HEK293T (cell line): ENCODE measurements around the gene CNGA3.
A peak's percentile ranks its signal among the peaks of the same experiment; 100 is the strongest.

Source experiments
- CTCF ChIA-PET: fragments of 350-600 bp; formaldehyde crosslinking; extraction: SDS; loops from one replicate; lab custom pipeline; 2021; ENCODE audit warnings: antibody characterized with exemption, inconsistent platforms; lab: Yijun Ruan, JAX
- POLR2A ChIA-PET: fragments of 350-600 bp; formaldehyde crosslinking; extraction: SDS; loops from one replicate; lab custom pipeline; 2020; ENCODE audit warnings: antibody characterized with exemption, inconsistent platforms; lab: Yijun Ruan, JAX
- DNase-seq: peaks from one replicate; pipeline ENCODE4 v3.0.0; 2012; ENCODE audit warnings: mixed read lengths; ENCODE audit errors: extremely low spot score
- ARNT ChIP-seq: fragments of 450-650 bp; IDR thresholded peaks from 2 replicates; pipeline ENCODE4 v1.6.1; 2017; ENCODE audit warnings: mild to moderate bottlenecking
- BHLHE40 ChIP-seq: fragments of 450-650 bp; IDR thresholded peaks from 2 replicates; pipeline ENCODE4 v1.6.1; 2016; ENCODE audit warnings: mild to moderate bottlenecking, moderate library complexity, borderline replicate concordance
- CTBP1 ChIP-seq: fragments of 450-650 bp; IDR thresholded peaks from 2 replicates; pipeline ENCODE4 v1.6.1; 2016; ENCODE audit warnings: borderline replicate concordance
- ELF4 ChIP-seq: fragments of 450-650 bp; IDR thresholded peaks from 2 replicates; pipeline ENCODE4 v1.6.1; 2017; ENCODE audit warnings: antibody characterized with exemption
- FOXA1 ChIP-seq: fragments of 450-650 bp; IDR thresholded peaks from 2 replicates; pipeline ENCODE4 v1.6.1; 2016; ENCODE audit warnings: mild to moderate bottlenecking
- FOXK2 ChIP-seq: fragments of 450-650 bp; IDR thresholded peaks from 2 replicates; pipeline ENCODE4 v1.6.1; 2016; ENCODE audit warnings: mild to moderate bottlenecking
- FOXM1 ChIP-seq: fragments of 450-650 bp; IDR thresholded peaks from 2 replicates; pipeline ENCODE4 v1.6.1; 2017; ENCODE audit warnings: mild to moderate bottlenecking, borderline replicate concordance
- HDGF ChIP-seq: fragments of 450-650 bp; IDR thresholded peaks from 2 replicates; pipeline ENCODE4 v1.6.1; 2017; ENCODE audit warnings: antibody characterized with exemption, borderline replicate concordance
- L3MBTL2 ChIP-seq: fragments of 450-650 bp; conservative IDR thresholded peaks from 2 replicates; pipeline ENCODE4 v1.6.1; 2016; ENCODE audit warnings: mild to moderate bottlenecking
- LEF1 ChIP-seq: fragments of 450-650 bp; IDR thresholded peaks from 2 replicates; pipeline ENCODE4 v1.6.1; 2017; ENCODE audit warnings: mild to moderate bottlenecking, borderline replicate concordance
- NFRKB ChIP-seq: fragments of 450-650 bp; IDR thresholded peaks from 2 replicates; pipeline ENCODE4 v1.6.1; 2016; ENCODE audit warnings: mild to moderate bottlenecking, moderate library complexity
- SP1 ChIP-seq: fragments of 450-650 bp; IDR thresholded peaks from 2 replicates; pipeline ENCODE4 v1.6.1; 2017
- SUZ12 ChIP-seq: fragments of 450-650 bp; IDR thresholded peaks from 2 replicates; pipeline ENCODE4 v1.6.1; 2016; ENCODE audit warnings: mild to moderate bottlenecking
- TARDBP ChIP-seq: fragments of 450-650 bp; IDR thresholded peaks from 2 replicates; pipeline ENCODE4 v1.6.1; 2016
- ZNF384 ChIP-seq: fragments of 450-650 bp; IDR thresholded peaks from 2 replicates; pipeline ENCODE4 v1.6.1; 2016
- TF ChIP-seq, protein P1 (sequence below): fragments of 450-650 bp; IDR thresholded peaks from 2 replicates; pipeline ENCODE4 v1.6.1; 2016

CNGA3 gene

DNA sequence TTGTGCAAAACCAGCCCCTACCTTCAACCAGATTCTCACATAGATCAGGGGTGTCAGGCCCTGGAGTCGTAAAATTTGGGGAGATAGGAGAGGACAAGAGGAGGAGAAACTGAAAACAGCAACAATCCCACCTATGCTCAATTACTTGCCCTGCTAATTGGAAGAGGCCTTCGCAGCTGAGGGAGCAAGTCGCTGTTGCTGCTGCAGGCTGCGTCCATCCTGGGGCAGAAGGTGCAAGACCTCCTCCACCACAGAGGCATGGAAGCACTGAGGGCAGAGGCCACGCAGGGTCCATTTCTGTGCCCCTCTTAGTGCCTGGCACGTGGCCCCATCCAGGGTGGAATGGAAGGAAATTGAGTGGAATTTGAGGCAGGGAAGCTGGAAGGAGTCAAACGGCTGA is 36.5 kb downstream of the CNGA3 start:
- no peak for DNase-seq
- TF ChIP-seq TARDBP, result no peak
- CTCF ChIA-PET, result no interaction called here
- POLR2A ChIA-PET, result no interaction called here

DNA sequence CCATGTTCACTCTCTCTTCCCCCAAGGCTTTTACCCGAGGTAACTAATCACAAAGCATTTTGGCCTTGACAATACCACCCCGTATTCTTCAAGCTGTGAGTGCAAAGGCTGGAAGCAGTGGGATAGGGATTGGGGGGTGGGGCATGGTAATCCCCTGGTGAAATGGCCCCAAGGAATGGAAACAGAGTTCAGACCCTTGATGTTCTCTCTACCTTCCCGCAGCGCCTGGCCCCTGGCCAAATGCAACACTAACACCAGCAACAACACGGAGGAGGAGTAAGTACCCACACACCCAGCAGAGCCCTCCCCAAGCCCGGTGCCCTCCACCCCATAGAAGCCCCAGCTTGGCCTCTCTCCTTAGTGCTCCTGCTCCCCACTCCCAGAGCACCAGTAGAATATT is 36.9 kb downstream of the CNGA3 start:
- TF ChIP-seq ZNF384 (no peak), FOXM1 (no peak), CTBP1 (no peak)
- POLR2A ChIA-PET, result no interaction called here
- DNase-seq, result no peak
- CTCF ChIA-PET, result no interaction called here

DNA sequence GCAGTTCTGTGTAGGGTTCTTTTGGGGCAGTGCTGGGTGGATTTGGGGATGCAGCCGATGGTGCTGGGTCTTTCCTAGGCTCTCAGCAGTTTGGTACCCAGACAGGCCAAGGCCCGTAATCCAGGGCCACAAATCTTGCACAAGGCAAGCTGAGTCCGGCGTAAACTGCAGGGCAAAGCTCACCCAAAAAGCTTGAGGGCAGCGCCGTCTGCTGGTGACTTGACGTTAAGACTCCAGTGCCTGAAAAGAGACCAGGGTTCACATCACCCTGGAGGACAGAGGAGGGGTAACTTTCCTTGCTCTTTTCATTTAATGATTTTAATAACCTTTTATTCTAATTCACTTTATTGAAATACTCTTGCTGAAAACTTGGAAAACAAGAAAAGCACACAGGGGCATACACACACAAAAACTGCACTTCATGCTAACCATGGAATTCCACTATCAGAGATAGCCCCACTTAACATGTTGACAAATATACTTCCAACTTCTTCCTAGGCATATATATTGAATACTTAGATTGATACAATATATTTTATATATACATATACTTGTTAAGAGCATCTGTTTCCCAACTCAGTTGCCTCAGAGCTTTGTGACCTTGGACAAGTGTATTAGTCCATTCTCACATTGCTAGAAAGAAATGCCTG is 38.9 kb downstream of the CNGA3 start:
- POLR2A ChIA-PET, result no interaction called here
- TF ChIP-seq SP1, result no peak
- TF ChIP-seq HDGF, result no peak
- no peak for TF ChIP-seq TARDBP
- no peak for TF ChIP-seq FOXA1
- TF ChIP-seq LEF1, result no peak
- TF ChIP-seq CTBP1, result no peak
- no peak for TF ChIP-seq ZNF384
- TF ChIP-seq, protein P1, sequence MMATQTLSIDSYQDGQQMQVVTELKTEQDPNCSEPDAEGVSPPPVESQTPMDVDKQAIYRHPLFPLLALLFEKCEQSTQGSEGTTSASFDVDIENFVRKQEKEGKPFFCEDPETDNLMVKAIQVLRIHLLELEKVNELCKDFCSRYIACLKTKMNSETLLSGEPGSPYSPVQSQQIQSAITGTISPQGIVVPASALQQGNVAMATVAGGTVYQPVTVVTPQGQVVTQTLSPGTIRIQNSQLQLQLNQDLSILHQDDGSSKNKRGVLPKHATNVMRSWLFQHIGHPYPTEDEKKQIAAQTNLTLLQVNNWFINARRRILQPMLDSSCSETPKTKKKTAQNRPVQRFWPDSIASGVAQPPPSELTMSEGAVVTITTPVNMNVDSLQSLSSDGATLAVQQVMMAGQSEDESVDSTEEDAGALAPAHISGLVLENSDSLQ, result no peak
- TF ChIP-seq FOXM1, result no peak
- TF ChIP-seq ARNT, result no peak
- TF ChIP-seq FOXK2, result no peak
- TF ChIP-seq L3MBTL2, result no peak
- TF ChIP-seq BHLHE40, result no peak
- DNase-seq, result peak; percentile 84
- CTCF ChIA-PET, result interaction anchor here (0.6 to 2.0 kb wide), 6 partner anchors 13 to 685 kb away, joined by 3 to 6 read pairs (median 4); no protein-coding TSS in a partner anchor

DNA sequence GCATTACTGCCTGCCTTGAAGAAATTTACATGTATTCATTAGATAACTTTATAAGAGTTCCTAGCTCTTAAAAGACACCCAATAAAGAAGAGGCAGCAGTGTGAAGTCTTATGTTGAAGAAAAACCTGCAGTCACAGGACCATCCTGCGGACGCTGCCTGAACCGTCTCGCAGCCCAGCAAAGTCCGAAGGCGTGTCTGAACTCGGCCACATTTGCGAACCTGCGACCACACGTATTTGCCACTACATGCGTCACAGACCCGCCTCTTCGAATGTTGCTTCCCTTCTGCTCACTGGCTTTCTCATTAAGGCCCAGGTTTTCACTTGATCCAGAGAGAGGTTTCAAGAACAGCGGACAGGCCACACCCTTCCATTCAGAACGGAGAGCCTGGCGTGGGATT is 41.2 kb downstream of the CNGA3 start:
- CTCF ChIA-PET, result interaction anchor here (1.1 kb wide), 1 partner anchor 580 kb away, joined by 3 read pairs; no protein-coding TSS in a partner anchor
- POLR2A ChIA-PET, result no interaction called here
- TF ChIP-seq ZNF384, result no peak
- no peak for TF ChIP-seq FOXA1
- TF ChIP-seq L3MBTL2, result no peak
- TF ChIP-seq CTBP1, result no peak
- TF ChIP-seq LEF1, result no peak
- no peak for TF ChIP-seq TARDBP
- no peak for TF ChIP-seq ARNT
- TF ChIP-seq BHLHE40, result no peak
- DNase-seq, result no peak

DNA sequence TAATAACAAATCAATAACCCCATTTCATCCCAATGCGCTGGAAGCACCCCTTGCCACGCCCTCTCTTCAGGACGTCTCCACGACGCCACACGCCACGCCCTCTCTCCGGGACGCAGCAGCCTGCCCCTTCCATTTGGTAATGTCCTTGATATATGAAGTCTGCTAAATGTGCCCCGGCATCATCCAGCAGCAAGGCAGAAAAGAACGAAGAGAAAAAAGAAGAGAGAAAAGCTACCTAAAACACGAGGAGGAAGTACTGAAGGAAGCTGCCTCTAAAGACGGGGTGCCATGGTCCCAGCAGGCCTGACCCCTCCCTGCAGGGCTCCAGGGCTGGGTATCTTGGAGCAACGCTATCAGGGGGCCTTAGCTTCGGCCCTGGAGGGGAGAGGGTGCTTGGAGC is 41.8 kb downstream of the CNGA3 start:
- CTCF ChIA-PET, result no interaction called here
- POLR2A ChIA-PET, result no interaction called here
- no peak for DNase-seq
- no peak for TF ChIP-seq ELF4
- TF ChIP-seq FOXA1, result no peak
- TF ChIP-seq TARDBP, result no peak
- TF ChIP-seq SP1, result no peak
- TF ChIP-seq ZNF384, result no peak
- no peak for TF ChIP-seq ARNT
- TF ChIP-seq BHLHE40, result no peak
- TF ChIP-seq NFRKB, result no peak
- TF ChIP-seq LEF1, result no peak
- no peak for TF ChIP-seq L3MBTL2
- TF ChIP-seq FOXK2, result no peak
- TF ChIP-seq CTBP1, result no peak
- no peak for TF ChIP-seq SUZ12
- TF ChIP-seq, protein P1, result no peak
- TF ChIP-seq HDGF, result no peak
- TF ChIP-seq FOXM1, result no peak

DNA sequence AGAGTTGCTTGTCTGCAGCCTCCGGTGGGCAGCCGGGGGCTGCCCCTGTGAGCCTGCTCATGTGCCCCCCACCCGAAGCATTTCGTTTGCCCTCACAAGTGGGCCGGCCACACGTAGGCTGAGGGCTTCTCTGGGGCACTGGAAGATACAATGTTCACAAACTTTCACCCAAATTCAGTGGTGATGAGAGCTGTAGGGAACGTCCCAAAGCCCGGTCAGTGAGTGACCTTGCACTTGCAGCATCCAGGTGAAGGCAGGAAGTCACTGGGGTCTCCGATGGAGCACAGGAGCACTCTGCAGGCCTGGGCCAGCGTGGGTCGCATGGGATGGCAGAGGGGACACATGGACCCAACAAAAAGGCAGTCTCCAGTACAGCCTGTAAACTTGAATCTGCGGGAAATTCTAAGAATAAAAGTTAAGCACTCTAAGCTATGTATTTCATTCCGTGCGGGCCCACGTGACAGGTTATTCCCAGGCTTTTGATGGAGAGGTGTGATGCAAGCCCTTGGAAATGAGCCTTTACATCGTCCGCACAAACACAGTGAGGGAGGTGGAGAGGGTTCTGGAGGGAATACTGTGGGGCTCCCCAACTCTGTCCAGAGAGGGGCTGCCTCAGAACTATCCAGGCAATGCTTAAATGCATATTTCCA is 42.5 kb downstream of the CNGA3 start:
- CTCF ChIA-PET, result no interaction called here

More for the DNA sequence above, 42.5 kb downstream of the CNGA3 start:
- POLR2A ChIA-PET, result no interaction called here
- no peak for DNase-seq
- TF ChIP-seq L3MBTL2 (no peak), FOXA1 (no peak), ZNF384 (no peak), FOXK2 (no peak), HDGF (no peak), SUZ12 (no peak), CTBP1 (no peak), BHLHE40 (no peak), LEF1 (no peak), ELF4 (no peak), FOXM1 (no peak), SP1 (no peak), ARNT (no peak), TARDBP (no peak), NFRKB (no peak)
- TF ChIP-seq, protein P1, result no peak
